ENCODE measurements around the gene CCK.

- TF ChIP-seq CTCF (IDR thresholded peaks at IDR 0.05) (no peak), POLR2AphosphoS5 (IDR thresholded peaks at IDR 0.05) (no peak), POLR2A (IDR thresholded peaks at IDR 0.05) (no peak), EP300 (IDR thresholded peaks at IDR 0.05) (no peak)
These were observed 25.2 kb upstream of the CCK start for GRCh38 chr3:42290966-42291714.

Measured in gastroesophageal sphincter (tissue), 3 donors.